Osteoblast (primary cell): ENCODE measurements around the gene IL26. TPM values are rescaled to one million over a fixed set of nuclear protein-coding genes. Genes with fewer than 3 reads are reported as not detected.

Experiments
- DNase-seq: peaks from one replicate; pipeline ENCODE4 v3.0.0; 2011; ENCODE audit warnings: low spot score, mixed read lengths; ENCODE audit not compliant: insufficient read length; ENCODE audit errors: missing footprints
- H2AFZ ChIP-seq: 2 replicates; pipeline ENCODE4 v1.6.0; 2011; ENCODE audit warnings: mild to moderate bottlenecking, low read length
- H3K27ac ChIP-seq: 2 replicates; pipeline ENCODE4 v1.5.1; 2011; ENCODE audit warnings: mild to moderate bottlenecking, low read depth, low read length, moderate library complexity
- H3K27me3 ChIP-seq: 2 replicates; pipeline ENCODE4 v1.6.0; 2012; ENCODE audit warnings: mild to moderate bottlenecking, control low read depth, inconsistent platforms, low read length, moderate library complexity; ENCODE audit not compliant: insufficient read depth
- H3K36me3 ChIP-seq: 2 replicates; pipeline ENCODE4 v1.5.1; 2011; ENCODE audit warnings: mild to moderate bottlenecking, low read length, control low read depth, moderate library complexity; ENCODE audit not compliant: insufficient read depth
- H3K4me1 ChIP-seq: 2 replicates; pipeline ENCODE4 v1.5.1; 2011; ENCODE audit warnings: mild to moderate bottlenecking, low read length, control low read depth, moderate library complexity; ENCODE audit not compliant: insufficient read depth
- H3K4me2 ChIP-seq: 2 replicates; pipeline ENCODE4 v1.6.0; 2011; ENCODE audit warnings: mild to moderate bottlenecking, low read length; ENCODE audit not compliant: insufficient read depth
- H3K4me3 ChIP-seq: fragments of 200-600 bp; sonication (generic); 3 replicates; pipeline ENCODE4 v1.5.1; 2012; ENCODE audit warnings: mild to moderate bottlenecking, low read length, inconsistent platforms; ENCODE audit not compliant: insufficient read depth
- H3K79me2 ChIP-seq: 2 replicates; pipeline ENCODE4 v1.6.0; 2012; ENCODE audit warnings: mild to moderate bottlenecking, low read length, control low read depth, inconsistent platforms; ENCODE audit not compliant: insufficient read depth
- H3K9me3 ChIP-seq: 2 replicates; pipeline ENCODE4 v1.5.1; 2011; ENCODE audit warnings: low read depth, low read length, control low read depth
- H4K20me1 ChIP-seq: 2 replicates; pipeline ENCODE4 v1.6.0; 2012; ENCODE audit warnings: mild to moderate bottlenecking, low read length, control low read depth; ENCODE audit not compliant: insufficient read depth
- total RNA-seq: library from RNA; depleted of rRNA; stranded (reverse); fragments of >200 nt; gene quantifications from 2 replicates; pipeline ENCODE4 v1.2.3, GENCODE V29; 2012
- TF ChIP-seq, protein P1 (sequence below): IDR thresholded peaks from 2 replicates; pipeline ENCODE4 v1.5.1; 2011; ENCODE audit warnings: mild to moderate bottlenecking, low read depth, low read length, moderate library complexity; ENCODE audit errors: extremely low read depth

Gene IL26
- total RNA-seq, 1 donor = 3.6 TPM

- no peak overlapping the region for H3K27ac ChIP-seq
- no peak overlapping the region for H2AFZ ChIP-seq
- no peak overlapping the region for H3K4me3 ChIP-seq
- no peaks in the 10 kb centered on the region for H4K20me1 ChIP-seq
- TF ChIP-seq, protein P1, sequence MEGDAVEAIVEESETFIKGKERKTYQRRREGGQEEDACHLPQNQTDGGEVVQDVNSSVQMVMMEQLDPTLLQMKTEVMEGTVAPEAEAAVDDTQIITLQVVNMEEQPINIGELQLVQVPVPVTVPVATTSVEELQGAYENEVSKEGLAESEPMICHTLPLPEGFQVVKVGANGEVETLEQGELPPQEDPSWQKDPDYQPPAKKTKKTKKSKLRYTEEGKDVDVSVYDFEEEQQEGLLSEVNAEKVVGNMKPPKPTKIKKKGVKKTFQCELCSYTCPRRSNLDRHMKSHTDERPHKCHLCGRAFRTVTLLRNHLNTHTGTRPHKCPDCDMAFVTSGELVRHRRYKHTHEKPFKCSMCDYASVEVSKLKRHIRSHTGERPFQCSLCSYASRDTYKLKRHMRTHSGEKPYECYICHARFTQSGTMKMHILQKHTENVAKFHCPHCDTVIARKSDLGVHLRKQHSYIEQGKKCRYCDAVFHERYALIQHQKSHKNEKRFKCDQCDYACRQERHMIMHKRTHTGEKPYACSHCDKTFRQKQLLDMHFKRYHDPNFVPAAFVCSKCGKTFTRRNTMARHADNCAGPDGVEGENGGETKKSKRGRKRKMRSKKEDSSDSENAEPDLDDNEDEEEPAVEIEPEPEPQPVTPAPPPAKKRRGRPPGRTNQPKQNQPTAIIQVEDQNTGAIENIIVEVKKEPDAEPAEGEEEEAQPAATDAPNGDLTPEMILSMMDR = no peak
- H3K9me3 ChIP-seq = no peaks in the 10 kb centered on the region
- peaks cover 11% of the 10 kb centered on the region for H3K27me3 ChIP-seq
- no peak overlapping the region for H3K4me2 ChIP-seq
- no peaks in the 10 kb centered on the region for H3K79me2 ChIP-seq
- no peaks in the 10 kb centered on the region for H3K36me3 ChIP-seq
- DNase-seq = no peak
- H3K4me1 ChIP-seq = no peaks in the 10 kb centered on the region
Observed at GRCh38 chr12:68156636-68157035, 69.0 kb downstream of the IL26 start.

DNA sequence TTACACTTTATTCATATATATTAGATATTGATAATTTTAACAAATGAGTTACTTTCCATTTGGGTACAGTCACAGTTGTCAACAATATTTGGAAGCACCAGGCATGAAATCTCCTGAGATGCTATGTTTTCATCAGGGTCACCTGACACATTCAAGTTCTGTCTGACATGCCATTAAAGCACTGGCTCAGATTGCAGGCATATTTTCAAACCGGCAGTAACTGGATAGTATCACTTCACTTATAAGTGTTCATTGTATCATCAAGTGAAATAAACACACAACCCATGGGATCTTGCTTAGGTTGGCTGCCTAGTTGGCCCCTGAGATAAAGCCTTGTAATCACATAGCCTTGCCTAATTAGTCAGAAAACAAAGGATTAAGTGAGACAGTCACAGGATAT, 70.8 kb downstream of the IL26 start:
- Histone ChIP-seq H3K4me2 (no peak overlapping the region), H3K4me3 (no peak overlapping the region), H4K20me1 (no peaks in the 10 kb centered on the region), H3K79me2 (no peaks in the 10 kb centered on the region), H3K9me3 (no peaks in the 10 kb centered on the region), H3K36me3 (no peaks in the 10 kb centered on the region), H3K27me3 (peaks cover 11% of the 10 kb centered on the region), H3K4me1 (no peaks in the 10 kb centered on the region), H2AFZ (no peak overlapping the region), H3K27ac (no peak overlapping the region)
- DNase-seq = no peak
- TF ChIP-seq, protein P1 = no peak

Other genes starting within 250 kb of the IL26 start
- under 0.01 and 0.29 TPM in 2 replicates for gene IFNG-AS1, start 236.4 kb downstream of the IL26 start, total RNA-seq
- not detected in 2 replicates for gene IFNG, start 66.1 kb downstream of the IL26 start, total RNA-seq
- not detected in 2 replicates for gene IL22, start 27.8 kb upstream of the IL26 start, total RNA-seq
- gene MDM1, start 106.6 kb upstream of the IL26 start, total RNA-seq = 28.2 and 29.5 TPM in 2 replicates